T47D (cell line): ENCODE measurements around the gene ARHGEF1.

Source experiments
- DNase-seq, 2 experiments: peaks; one replicate each; pipeline versions ENCODE4 v3.0.0 to v3.0.0-alpha.2; 2011 to 2012; ENCODE audit warnings: low read depth in 1 of 2, low spot score in 1 of 2
- JUND ChIP-seq: IDR thresholded peaks from 2 replicates; pipeline ENCODE4 v1.6.1; 2012; ENCODE audit warnings: low read depth
- in situ Hi-C: cut with HindIII; loops from 2 replicates; pipeline ENCODE4 v1.10.0; 2016; ENCODE audit warnings: low sequenced_read_pairs, low pct_unique_long_range_greater_than_20kb

ARHGEF1 gene

DNA sequence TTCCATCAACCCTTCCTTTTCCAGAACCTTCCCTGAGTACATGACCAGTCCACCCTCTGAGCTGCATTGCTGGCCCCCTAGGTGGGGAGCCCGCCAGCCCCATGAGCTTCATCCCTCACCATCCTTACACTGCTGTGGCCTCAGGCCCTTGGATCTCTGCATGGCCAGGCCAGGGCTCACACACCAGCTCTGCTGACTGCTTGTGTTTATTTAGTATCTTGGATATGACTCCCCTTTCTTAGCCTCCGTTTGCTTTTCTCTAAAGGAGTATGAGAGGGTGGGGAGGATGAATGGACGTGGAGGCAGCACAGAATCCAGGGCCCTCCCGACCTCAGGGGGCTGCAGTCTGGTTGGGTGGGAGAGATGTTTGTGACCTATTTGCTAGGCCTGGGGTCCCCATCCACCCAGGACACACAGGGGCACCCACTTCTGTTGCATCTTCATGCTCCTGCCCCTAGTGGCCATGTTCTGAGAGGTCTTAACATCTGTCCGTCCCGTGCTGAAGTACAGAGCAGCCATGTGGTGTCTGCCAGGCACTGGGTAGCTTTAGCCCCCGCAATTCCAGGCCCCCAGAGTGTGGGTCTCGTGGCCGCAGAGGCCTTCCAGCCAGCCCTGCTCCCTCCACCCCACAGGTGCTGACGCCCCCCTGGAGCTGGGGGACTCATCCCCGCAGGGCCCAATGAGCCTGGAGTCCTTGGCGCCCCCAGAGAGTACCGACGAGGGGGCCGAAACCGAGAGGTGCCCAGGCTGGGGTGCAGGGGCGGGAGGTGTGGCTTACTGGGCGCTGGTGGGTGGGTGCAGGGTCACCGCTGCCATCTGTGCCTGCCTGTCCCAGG is 13.0 kb downstream of the ARHGEF1 start:
- in situ Hi-C loops = no loop called here
- DNase-seq = no peak
- TF ChIP-seq JUND = no peak

DNA sequence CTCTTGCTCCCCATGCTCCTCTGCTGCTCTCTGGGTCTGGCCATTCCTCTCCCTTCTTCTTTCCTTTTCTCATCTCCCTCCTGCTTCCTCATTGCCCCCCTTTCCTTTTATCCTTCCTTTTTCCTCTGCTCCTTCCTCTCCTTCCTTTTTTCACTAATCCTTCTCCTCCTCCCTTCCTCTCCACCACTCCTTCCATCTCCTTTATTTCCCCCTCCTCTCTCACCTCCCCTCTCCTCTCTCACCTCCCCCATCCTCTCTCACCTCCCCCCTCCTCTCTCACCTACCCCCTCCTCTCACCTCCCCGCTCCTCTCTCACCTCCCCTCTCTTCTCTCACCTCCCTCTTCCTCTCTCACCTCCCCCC is 13.6 kb downstream of the ARHGEF1 start:
- no peak for TF ChIP-seq JUND
- no peak for DNase-seq
- in situ Hi-C loops = no loop called here

DNA sequence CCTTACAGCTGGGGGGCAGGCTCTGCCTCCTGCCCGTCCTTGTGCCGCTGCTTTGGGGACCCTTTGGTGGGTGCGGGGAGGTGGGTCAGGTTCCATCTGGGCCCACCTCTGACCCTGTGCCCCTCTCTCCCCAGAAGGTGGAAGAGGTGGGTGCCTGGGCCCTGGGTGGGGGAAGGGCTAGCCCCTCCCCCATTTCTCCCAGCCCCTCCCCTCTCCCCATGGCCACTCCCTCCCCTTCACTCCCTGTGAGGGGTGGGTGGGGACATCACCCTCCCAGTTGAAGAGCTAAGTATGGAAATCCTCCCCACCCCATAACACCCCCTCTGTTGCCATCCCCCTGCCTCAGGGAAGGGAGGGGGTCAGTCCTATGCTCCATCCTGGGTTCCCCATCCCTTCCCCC is 14.2 kb downstream of the ARHGEF1 start:
- in situ Hi-C loops = no loop called here
- no peak for TF ChIP-seq JUND
- no peak for DNase-seq

DNA sequence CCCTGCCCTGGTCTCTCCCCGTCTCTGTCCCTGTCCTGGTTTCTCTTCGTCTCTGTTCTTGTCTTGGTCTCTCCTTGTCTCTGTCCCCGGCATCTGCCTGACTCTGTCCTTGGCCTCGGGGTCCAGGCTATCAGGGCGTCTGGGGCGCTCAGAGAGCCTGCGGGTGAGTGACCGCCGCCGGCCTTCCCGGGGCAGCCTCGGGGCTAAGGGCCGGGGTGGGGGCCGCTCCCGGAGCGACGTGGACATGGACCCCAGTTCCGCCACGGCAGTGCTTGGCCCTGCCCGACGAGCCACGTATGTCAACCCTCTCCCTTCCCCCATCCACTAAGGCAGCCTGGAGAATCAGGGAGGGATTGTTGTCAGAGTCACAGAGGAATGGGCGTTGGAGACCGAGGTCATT is 14.8 kb downstream of the ARHGEF1 start:
- no peak for TF ChIP-seq JUND
- in situ Hi-C loops = no loop called here
- no peak for DNase-seq

DNA sequence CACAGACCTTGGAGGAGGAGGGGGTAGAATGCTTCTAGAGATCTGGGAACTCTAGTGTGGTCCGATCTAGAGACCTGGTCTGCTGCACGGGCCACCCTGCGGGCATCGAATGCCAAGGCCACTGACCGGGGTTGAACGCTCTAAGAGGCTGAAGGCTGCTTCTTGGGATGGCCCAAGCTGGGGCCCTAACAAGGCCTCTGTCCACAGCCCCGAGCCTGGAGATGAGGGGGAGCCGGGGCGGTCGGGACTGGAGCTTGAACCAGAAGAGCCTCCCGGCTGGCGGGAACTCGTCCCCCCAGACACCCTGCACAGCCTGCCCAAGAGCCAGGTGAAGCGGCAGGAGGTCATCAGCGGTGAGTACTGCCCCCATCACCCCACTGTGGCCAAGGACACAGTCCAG is 15.3 kb downstream of the ARHGEF1 start:
- no peak for TF ChIP-seq JUND
- in situ Hi-C loops = no loop called here
- DNase-seq = no peak

DNA sequence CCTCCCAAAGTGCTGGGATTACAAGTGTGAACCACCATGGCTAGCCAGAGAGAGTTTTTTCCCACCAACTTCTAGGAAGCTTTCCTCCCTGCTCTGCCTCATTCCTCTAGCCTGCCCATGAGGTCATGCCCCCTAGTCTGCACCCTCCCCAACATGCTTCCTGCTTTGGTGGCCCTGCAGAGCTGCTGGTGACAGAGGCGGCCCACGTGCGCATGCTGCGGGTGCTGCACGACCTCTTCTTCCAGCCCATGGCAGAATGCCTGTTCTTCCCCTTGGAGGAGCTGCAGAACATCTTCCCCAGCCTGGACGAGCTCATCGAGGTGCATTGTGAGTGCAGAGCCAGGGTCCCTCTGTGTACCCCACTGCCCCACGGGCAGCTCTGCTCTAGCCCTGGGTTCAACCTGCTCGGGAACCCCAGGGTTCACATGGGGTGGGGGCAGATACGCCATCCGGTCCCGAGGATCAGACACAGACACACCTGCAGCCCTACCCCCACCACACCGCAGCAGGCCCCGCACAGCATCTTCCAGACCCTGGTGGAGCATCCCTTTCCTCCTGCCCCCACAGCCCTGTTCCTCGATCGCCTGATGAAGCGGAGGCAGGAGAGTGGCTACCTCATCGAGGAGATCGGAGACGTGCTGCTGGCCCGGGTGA is 18.9 kb downstream of the ARHGEF1 start:
- in situ Hi-C loops = no loop called here

DNA sequence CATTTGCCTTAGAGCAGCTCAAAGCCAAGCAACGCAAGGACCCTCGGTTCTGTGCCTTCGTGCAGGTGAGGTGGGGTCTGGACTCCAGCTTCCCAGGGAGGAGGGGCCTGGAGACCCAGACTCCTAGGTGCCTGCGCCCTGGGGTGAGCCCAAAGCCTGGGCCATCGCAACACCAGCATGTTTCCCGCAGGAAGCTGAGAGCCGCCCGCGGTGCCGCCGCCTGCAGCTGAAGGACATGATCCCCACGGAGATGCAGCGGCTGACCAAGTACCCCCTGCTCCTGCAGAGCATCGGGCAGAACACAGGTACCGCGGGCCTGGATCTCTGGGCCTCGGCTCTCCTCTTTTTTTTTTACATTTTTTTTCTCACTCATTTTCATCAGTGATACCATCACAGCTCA is 19.6 kb downstream of the ARHGEF1 start:
- no peak for DNase-seq
- TF ChIP-seq JUND = no peak
- in situ Hi-C loops = no loop called here

More for the DNA sequence above, 18.9 kb downstream of the ARHGEF1 start:
- no peak for TF ChIP-seq JUND
- no peak for DNase-seq

DNA sequence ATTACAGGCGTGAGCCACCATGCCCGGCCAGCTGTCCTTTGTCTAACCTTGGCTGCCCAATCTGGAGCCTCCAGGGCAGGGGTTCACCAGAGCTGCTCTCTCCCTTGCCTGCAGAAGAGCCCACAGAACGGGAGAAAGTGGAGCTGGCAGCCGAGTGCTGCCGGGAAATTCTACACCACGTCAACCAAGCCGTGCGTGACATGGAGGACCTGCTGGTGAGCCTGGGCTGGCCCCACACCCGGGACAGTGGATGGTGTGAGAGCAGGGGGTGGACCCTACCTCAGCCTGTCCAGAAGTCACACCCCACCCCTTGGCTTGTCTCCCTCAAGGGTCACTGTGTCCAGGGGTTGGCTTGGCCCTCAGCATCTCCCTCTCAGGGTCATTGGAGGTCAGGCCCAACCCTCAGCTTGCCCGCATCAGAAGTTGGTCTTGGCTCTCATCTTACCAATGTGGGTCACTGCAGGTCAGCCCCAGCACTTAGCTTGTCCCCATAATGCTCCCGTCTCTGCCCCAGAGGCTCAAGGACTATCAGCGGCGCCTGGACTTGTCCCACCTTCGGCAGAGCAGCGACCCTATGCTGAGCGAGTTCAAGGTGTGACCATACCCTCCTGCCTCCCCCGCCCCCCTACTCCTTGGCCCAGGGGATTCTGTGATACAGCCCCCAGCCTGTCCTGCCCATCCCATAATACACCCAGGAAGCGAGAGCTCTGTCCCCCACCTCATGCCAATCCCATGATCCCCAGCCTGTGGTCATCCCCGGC is 20.4 kb downstream of the ARHGEF1 start:
- in situ Hi-C loops = no loop called here
- DNase-seq = no peak
- TF ChIP-seq JUND = no peak

DNA sequence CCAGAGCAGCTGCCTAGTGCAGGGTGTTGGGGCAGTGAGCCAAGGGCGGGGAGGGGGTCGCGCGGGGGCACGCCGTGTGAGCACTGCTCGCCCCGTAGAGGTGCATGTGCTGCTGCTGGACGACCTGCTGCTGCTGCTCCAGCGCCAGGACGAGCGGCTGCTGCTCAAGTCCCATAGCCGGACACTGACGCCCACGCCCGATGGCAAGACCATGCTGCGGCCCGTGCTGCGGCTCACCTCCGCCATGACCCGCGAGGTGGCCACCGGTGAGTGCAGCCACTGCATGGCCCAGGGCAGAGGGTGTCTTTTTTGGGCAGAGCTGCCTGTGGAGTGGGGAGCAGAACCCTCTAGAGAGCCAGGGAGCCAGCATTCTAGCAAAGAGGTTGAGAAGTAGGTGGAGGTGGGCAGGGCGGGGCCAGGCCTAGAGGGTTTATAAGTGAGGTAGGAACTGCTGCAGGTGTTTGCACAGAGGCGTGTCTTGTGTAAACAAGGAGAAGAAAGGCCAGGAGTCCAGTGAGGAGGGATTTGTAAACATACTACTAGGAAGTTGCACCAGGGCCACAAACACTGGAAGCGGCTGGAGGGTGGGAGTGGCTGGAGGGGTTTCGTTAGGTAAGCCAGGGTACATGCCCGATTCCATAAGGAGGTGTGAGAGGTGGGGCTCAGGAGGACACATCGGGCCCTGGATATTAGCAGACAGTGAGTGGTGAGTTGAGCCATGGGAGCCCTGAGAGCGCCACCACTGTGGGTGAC is 21.3 kb downstream of the ARHGEF1 start:
- no peak for TF ChIP-seq JUND
- in situ Hi-C loops = no loop called here
- peak; percentile 78 to 81 for DNase-seq

DNA sequence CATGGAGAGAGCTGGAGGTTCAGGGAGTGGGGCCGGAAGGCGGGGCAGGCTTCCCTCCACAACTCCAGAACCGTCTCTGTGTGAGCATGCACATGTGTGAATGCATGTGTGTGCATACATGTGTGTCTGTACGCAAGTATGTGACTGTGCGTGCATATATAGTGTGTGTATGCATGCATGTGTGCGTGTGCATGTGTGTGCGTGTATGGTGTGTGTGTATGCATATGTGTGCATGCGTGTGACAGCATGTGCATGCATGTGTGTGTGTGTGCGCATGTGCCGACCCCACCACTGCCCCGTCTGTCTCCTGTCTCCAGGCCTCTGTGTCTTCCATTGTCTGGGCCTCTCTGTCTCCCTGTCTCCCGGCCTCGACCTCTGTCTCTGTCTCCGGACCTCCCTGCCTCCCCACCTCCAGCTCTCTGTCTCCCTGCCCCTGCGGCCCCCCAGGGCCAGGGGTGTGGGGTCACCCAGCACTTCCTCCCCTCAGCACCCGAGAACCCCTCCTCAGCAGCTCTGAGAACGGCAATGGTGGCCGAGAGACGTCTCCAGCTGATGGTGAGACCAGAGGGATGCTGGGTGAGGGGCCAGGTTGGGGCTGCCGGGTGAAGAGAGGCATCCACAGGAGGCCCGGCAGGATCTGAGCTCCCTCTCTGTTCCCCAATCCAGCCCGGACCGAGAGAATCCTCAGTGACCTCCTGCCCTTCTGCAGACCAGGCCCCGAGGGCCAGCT is 22.5 kb downstream of the ARHGEF1 start:
- in situ Hi-C loops = no loop called here
- TF ChIP-seq JUND = no peak
- DNase-seq = no peak

DNA sequence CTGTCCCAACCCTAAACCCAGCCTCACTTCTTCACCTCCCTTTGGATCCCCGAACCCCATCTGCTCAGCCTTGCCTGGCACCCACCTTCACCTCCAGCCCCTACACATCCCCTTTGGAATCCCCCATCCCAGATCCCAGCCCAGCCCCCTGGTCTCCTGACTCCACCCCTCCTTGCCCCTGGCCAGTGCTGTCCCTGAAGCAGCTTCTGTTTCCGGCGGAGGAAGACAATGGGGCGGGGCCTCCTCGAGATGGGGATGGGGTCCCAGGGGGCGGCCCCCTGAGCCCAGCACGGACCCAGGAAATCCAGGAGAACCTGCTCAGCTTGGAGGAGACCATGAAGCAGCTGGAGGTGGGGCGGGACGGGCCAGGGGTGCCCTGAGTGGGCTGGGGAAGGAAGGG is 23.3 kb downstream of the ARHGEF1 start:
- no peak for DNase-seq
- in situ Hi-C loops = no loop called here
- TF ChIP-seq JUND = no peak
